ENCODE results near the gene UNC5CL. TPM values are rescaled to one million over a fixed set of nuclear protein-coding genes. Genes with fewer than 3 reads are reported as not detected.

Gene UNC5CL
- total RNA-seq, 1 experiment from 2014 or later, result 2.2 TPM

DNA sequence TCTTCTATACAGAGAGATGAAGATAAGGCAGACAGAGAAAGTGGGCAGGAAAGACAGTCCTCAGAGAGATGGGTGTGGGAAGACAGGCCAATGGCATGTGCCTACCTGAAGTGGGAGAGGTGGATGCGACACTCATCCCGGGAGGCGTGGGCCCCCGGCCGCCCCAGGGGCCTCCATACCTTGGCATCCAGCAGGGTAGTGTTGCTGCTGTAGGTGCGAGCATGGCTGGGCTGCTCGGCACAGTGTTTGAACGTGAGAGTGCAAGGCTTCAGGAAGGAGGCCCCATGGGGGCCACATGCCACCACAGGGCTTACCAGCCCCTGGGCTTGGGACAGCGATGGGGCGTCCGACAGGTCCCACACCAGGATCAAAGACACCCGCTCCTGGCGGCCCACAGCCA is 5.2 kb downstream of the UNC5CL start:
- POLR2A ChIA-PET, result no interaction called here
- DNase-seq (ENCODE audit: low read depth, low spot score), result no peak
- Histone ChIP-seq H4K20me1 (ENCODE audit: insufficient read depth) (no peaks in the 10 kb centered on the region), H3K79me2 (ENCODE audit: insufficient read depth, low read length) (no peaks in the 10 kb centered on the region), H3K4me3 (replicated peaks in 1 of 2; ENCODE audit: low read depth in 1 of 2, low read length in 2 of 2) (no peak overlapping the region), H3K9me2 (ENCODE audit: insufficient read depth) (no peaks in the 10 kb centered on the region), H2AFZ (ENCODE audit: low read depth, low read length, poor library complexity, severe bottlenecking) (no peak overlapping the region), H3K27ac (ENCODE audit: low read depth, low read length) (no peak overlapping the region), H3K4me2 (ENCODE audit: low read length) (no peak overlapping the region), H3K9me3 (ENCODE audit: control insufficient read depth in 1 of 2, insufficient read depth in 1 of 2, low read depth in 1 of 2, low read length in 2 of 2) (no peaks in the 10 kb centered on the region), H3K9ac (ENCODE audit: low read length) (no peak overlapping the region), H3K4me1 (ENCODE audit: control insufficient read depth in 1 of 2, insufficient read depth in 2 of 2, low read length in 2 of 2) (peaks cover 5 to 15% of the 10 kb centered on the region in 2 experiments; a peak in 3 of 4 replicates), H3K27me3 (ENCODE audit: insufficient read depth, low read length) (no peaks in the 10 kb centered on the region), H3K36me3 (ENCODE audit: control insufficient read depth in 1 of 2, insufficient read depth in 2 of 2, low read length in 2 of 2) (no peaks in the 10 kb centered on the region)
- ATAC-seq, result no peak
- intact Hi-C loops (cut with micrococcal nuclease), result no loop called here
- BruUV-seq (replicated peaks), result no TSS peak
- CTCF ChIA-PET, result no interaction called here
- TF ChIP-seq POLR2A (IDR thresholded peaks at IDR 0.05; ENCODE audit: borderline replicate concordance, extremely low read depth, insufficient read depth, insufficient read length) (no peak), ZNF274 (IDR thresholded peaks at IDR 0.05; ENCODE audit: low read depth, low read length) (no peak), ELF1 (IDR thresholded peaks at IDR 0.05; ENCODE audit: borderline replicate concordance, low read depth) (no peak), EZH2 (IDR thresholded peaks at IDR 0.05) (no peak), SP1 (IDR thresholded peaks at IDR 0.05; ENCODE audit: low read depth) (no peak), YY1 (IDR thresholded peaks at IDR 0.05; ENCODE audit: extremely low read depth, insufficient replicate concordance, low read depth, low read length) (no peak)
- TF ChIP-seq, protein P1, sequence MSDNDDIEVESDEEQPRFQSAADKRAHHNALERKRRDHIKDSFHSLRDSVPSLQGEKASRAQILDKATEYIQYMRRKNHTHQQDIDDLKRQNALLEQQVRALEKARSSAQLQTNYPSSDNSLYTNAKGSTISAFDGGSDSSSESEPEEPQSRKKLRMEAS (IDR thresholded peaks at IDR 0.05), result no peak
- TF ChIP-seq, protein P2, sequence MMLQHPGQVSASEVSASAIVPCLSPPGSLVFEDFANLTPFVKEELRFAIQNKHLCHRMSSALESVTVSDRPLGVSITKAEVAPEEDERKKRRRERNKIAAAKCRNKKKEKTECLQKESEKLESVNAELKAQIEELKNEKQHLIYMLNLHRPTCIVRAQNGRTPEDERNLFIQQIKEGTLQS (IDR thresholded peaks at IDR 0.05), result no peak
- RAD21 ChIA-PET (ENCODE audit: low non-redundant PET in 1 of 2, low total read pairs in 2 of 2, uncharacterized antibody in 2 of 2, unreplicated experiment in 2 of 2), result no interaction called here

DNA sequence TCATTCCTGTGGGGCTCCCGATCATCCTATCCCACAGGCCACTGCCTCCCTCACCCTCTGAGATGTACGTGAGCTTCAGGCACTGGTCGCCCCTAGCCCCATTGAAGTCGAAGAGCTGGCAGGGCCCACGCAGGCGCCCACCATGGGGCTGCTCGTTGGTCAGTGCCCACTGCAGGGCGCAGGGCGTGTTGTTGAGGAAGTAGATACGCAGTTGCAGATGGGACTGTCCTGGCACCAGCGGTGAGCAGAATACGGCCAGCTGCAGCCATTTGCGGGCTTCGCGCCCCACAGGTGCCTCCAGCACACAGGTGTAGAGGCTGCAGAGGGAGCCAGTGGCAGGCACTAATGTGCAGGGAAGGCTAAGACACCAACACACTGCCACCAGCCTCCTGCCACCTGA is 6.2 kb downstream of the UNC5CL start:
- ChIA-PET CTCF (no interaction called here), RAD21 (ENCODE audit: low non-redundant PET in 1 of 2, low total read pairs in 2 of 2, uncharacterized antibody in 2 of 2, unreplicated experiment in 2 of 2) (no interaction called here), POLR2A (interaction anchor here (0.6 kb wide), 1 partner anchor 1085 kb away, joined by 3 read pairs; no protein-coding TSS in a partner anchor)
- no peak for TF ChIP-seq CBX3 (IDR thresholded peaks at IDR 0.05; ENCODE audit: low read depth)
- intact Hi-C loops (cut with micrococcal nuclease), result no loop called here
- no peak overlapping the region for H2AFZ ChIP-seq (ENCODE audit: low read depth, low read length, poor library complexity, severe bottlenecking)
- no peak overlapping the region for H3K4me2 ChIP-seq (ENCODE audit: low read length)
- no TSS peak for BruUV-seq (replicated peaks)
- H3K79me2 ChIP-seq (ENCODE audit: insufficient read depth, low read length), result no peaks in the 10 kb centered on the region
- H3K9me2 ChIP-seq (ENCODE audit: insufficient read depth), result no peaks in the 10 kb centered on the region
- no peak overlapping the region for H3K9ac ChIP-seq (ENCODE audit: low read length)
- H3K27me3 ChIP-seq (ENCODE audit: insufficient read depth, low read length), result no peaks in the 10 kb centered on the region
- H3K36me3 ChIP-seq (ENCODE audit: control insufficient read depth in 1 of 2, insufficient read depth in 2 of 2, low read length in 2 of 2), result no peaks in the 10 kb centered on the region
- peaks cover 9 to 22% of the 10 kb centered on the region in 2 experiments for H3K4me1 ChIP-seq (ENCODE audit: control insufficient read depth in 1 of 2, insufficient read depth in 2 of 2, low read length in 2 of 2)
- DNase-seq (ENCODE audit: low read depth, low spot score), result no peak
- no peak for ATAC-seq
- H3K27ac ChIP-seq (ENCODE audit: low read depth, low read length), result no peak overlapping the region
- no peak overlapping the region for H3K4me3 ChIP-seq (replicated peaks in 1 of 2; ENCODE audit: low read depth in 1 of 2, low read length in 2 of 2)
- H3K9me3 ChIP-seq (ENCODE audit: control insufficient read depth in 1 of 2, insufficient read depth in 1 of 2, low read depth in 1 of 2, low read length in 2 of 2), result no peaks in the 10 kb centered on the region
- no peaks in the 10 kb centered on the region for H4K20me1 ChIP-seq (ENCODE audit: insufficient read depth)
